GM12878 (cell line): ENCODE measurements around the gene ZNF763. TPM values are rescaled to one million over a fixed set of nuclear protein-coding genes. Genes with fewer than 3 reads are reported as not detected.
A peak's percentile ranks its signal among the peaks of the same experiment; 100 is the strongest.

Source experiments
- ATAC-seq: fragments of 200-7000 bp; cut with Tn5 transposase; 3 replicates; pipeline ENCODE4 v1.9.1; 2020; ENCODE audit warnings: mild to moderate bottlenecking, moderate library complexity
- Bru-seq: library from RNA; stranded (reverse); fragments of 400-500 nt; gene quantifications from one replicate; lab custom pipeline; 2021; lab: Mats Ljungman, UMichigan
- BruChase-seq, 2 experiments: library from RNA; stranded (reverse); fragments of 400-500 nt; gene quantifications; one replicate each; lab custom pipeline; 2021; lab: Mats Ljungman, UMichigan
- BruUV-seq: library from RNA; stranded (reverse); fragments of 400-500 nt; replicated peaks from 2 replicates; lab custom pipeline; 2021; lab: Mats Ljungman, UMichigan
- CTCF ChIA-PET: fragments of 300-600 bp; sonication (Branson Sonifier 250); formaldehyde crosslinking; extraction: SDS; loops from one replicate; lab custom pipeline; 2021; ENCODE audit warnings: inconsistent platforms; lab: Yijun Ruan, JAX
- POLR2A ChIA-PET: fragments of 350-600 bp; formaldehyde crosslinking; extraction: SDS; loops from one replicate; lab custom pipeline; 2021; ENCODE audit warnings: inconsistent platforms; lab: Charles Lee
- RAD21 ChIA-PET: fragments of 300-600 bp; sonication (Branson Sonifier 250); formaldehyde crosslinking; loops from one replicate; lab custom pipeline; 2023; ENCODE audit warnings: antibody characterized with exemption; ENCODE audit not compliant: unreplicated experiment; lab: Charles Lee
- SMC1A ChIA-PET: fragments of 300-600 bp; sonication (Branson Sonifier 250); formaldehyde crosslinking; loops from one replicate; lab custom pipeline; 2023; ENCODE audit not compliant: unreplicated experiment, uncharacterized antibody; lab: Charles Lee
- DNase-seq: peaks from one replicate; pipeline ENCODE4 v3.0.0-alpha.2; 2011; ENCODE audit warnings: low read depth, low spot score
- FAIRE-seq: peaks from 3 replicates; lab custom pipeline; 2011; peaks lifted over from hg19 to GRCh38; lab: Jason Lieb, UNC
- H2AFZ ChIP-seq: 2 replicates; pipeline ENCODE4 v1.6.0; 2011; ENCODE audit warnings: low read depth, low read length, control low read depth; ENCODE audit not compliant: control insufficient read depth
- H3K27ac ChIP-seq: 2 replicates; pipeline ENCODE4 v1.5.1; 2011; ENCODE audit warnings: control low read depth; ENCODE audit not compliant: control insufficient read depth, insufficient read depth
- H3K27me3 ChIP-seq, 2 experiments: replicated peaks in 1 of 2; 2 replicates each; pipeline versions ENCODE4 v1.6.0 to v1.6.1; 2011; ENCODE audit warnings: low read length in 1 of 2; ENCODE audit not compliant: control insufficient read depth in 2 of 2, insufficient read depth in 2 of 2
- H3K36me3 ChIP-seq, 2 experiments: 2 replicates each; pipeline ENCODE4 v1.5.1; 2011; ENCODE audit warnings: low read length in 1 of 2; ENCODE audit not compliant: control insufficient read depth in 2 of 2, insufficient read depth in 2 of 2
- H3K4me1 ChIP-seq: 2 replicates; pipeline ENCODE4 v1.6.1; 2011; ENCODE audit warnings: mild to moderate bottlenecking, low read length, moderate library complexity, mixed read lengths; ENCODE audit not compliant: control insufficient read depth, insufficient read depth
- H3K4me2 ChIP-seq: 2 replicates; pipeline ENCODE4 v1.6.0; 2011; ENCODE audit warnings: control low read depth; ENCODE audit not compliant: control insufficient read depth, insufficient read depth
- H3K4me3 ChIP-seq: fragments of 200-600 bp; sonication (generic); 2 replicates; pipeline ENCODE4 v1.5.1; 2016
- H3K79me2 ChIP-seq: 2 replicates; pipeline ENCODE4 v1.6.0; 2011; ENCODE audit warnings: low read length; ENCODE audit not compliant: control insufficient read depth, insufficient read depth
- H3K9ac ChIP-seq: 2 replicates; pipeline ENCODE4 v1.8.0; 2011; ENCODE audit warnings: low read length, control low read depth, mixed read lengths; ENCODE audit not compliant: control insufficient read depth, insufficient read depth
- H3K9me3 ChIP-seq: replicated peaks from 3 replicates; pipeline ENCODE4 v1.5.1; 2011; ENCODE audit warnings: mild to moderate bottlenecking, low read length; ENCODE audit not compliant: control insufficient read depth, insufficient read depth
- H4K20me1 ChIP-seq: 2 replicates; pipeline ENCODE4 v1.6.0; 2011; ENCODE audit not compliant: control insufficient read depth, insufficient read depth
- BHLHE40 ChIP-seq, 2 experiments: fragments of 450-650 bp in 1 of 2; IDR thresholded peaks; 2 replicates each; pipeline ENCODE4 v1.6.1; 2011 to 2017; ENCODE audit warnings: low read depth in 2 of 2, borderline replicate concordance in 1 of 2, improper control_type of control experiment in 1 of 2, low read length in 1 of 2, mild to moderate bottlenecking in 1 of 2
- CUX1 ChIP-seq: IDR thresholded peaks from 2 replicates; pipeline ENCODE4 v1.6.1; 2012; ENCODE audit warnings: improper control_type of control experiment, low read depth, low read length; ENCODE audit not compliant: insufficient replicate concordance
- EGR1 ChIP-seq, 2 experiments: IDR thresholded peaks; 1 replicate in 1 of 2; 2 replicates in 1 of 2; pipeline ENCODE4 v1.6.1; 2011 to 2012; ENCODE audit warnings: low read depth in 2 of 2, low read length in 2 of 2, borderline replicate concordance in 1 of 2, mild to moderate bottlenecking in 1 of 2, moderate library complexity in 1 of 2
- LARP7 ChIP-seq: fragments of 450-650 bp; IDR thresholded peaks from 2 replicates; pipeline ENCODE4 v1.6.1; 2017; ENCODE audit warnings: mild to moderate bottlenecking
- POLR2AphosphoS2 ChIP-seq: IDR thresholded peaks from 2 replicates; pipeline ENCODE4 v1.6.1; 2011; ENCODE audit warnings: low read depth, mild to moderate bottlenecking, low read length, improper control_type of control experiment, moderate library complexity
- POLR2AphosphoS5 ChIP-seq: IDR thresholded peaks from 2 replicates; pipeline ENCODE4 v1.6.1; 2011; ENCODE audit warnings: mild to moderate bottlenecking, low read length, inconsistent platforms
- SMARCA5 ChIP-seq: fragments of 450-650 bp; IDR thresholded peaks from 2 replicates; pipeline ENCODE4 v1.6.1; 2017; ENCODE audit warnings: mild to moderate bottlenecking
- YY1 ChIP-seq: IDR thresholded peaks from 2 replicates; pipeline ENCODE4 v1.6.1; 2011; ENCODE audit warnings: low read depth, mild to moderate bottlenecking, low read length
- WGBS: methylation state at CpG from one replicate; pipeline ENCODE4 v1.1.6; 2016; ENCODE audit warnings: low lambda C conversion rate; ENCODE audit not compliant: insufficient replicate concordance, insufficient coverage; ENCODE audit errors: missing lambda C conversion rate; 5-methylcytosine and 5-hydroxymethylcytosine counted together
- in situ Hi-C: fragments of 300-500 bp; cut with MboI; formaldehyde crosslinking; loops from 9 replicates; pipeline ENCODE4 v1.14.3; 2018; ENCODE audit warnings: mixed read lengths
- intact Hi-C: fragments of 100-400 bp; cut with micrococcal nuclease; formaldehyde crosslinking; loops from one replicate; pipeline ENCODE4 v1.14.2; 2022; ENCODE audit not compliant: unreplicated experiment
- long read RNA-seq, 2 experiments: library from polyadenylated mRNA; unstranded; transcript quantifications; one replicate each; pipeline ENCODE4 v2.0.0, GENCODE V29; 2019 to 2020
- polyA minus RNA-seq, 3 experiments: library from RNA; depleted of rRNA, polyadenylated mRNA; stranded (reverse); fragments of >200 nt; gene quantifications; 2 replicates each; pipeline ENCODE4 v1.2.3, GENCODE V29; 2011
- polyA plus RNA-seq, 11 experiments: library from polyadenylated mRNA; depleted of rRNA in 4 of 11; unstranded in 6 of 11; stranded (reverse) in 5 of 11; fragments of >200 nt; fragmentation: Nextera tagmentation in 4 of 11; fragmentation: Illumina TruSeq in 1 of 11; extraction: Ambion mirVana in 4 of 11; extraction: Trizol in 1 of 11; gene quantifications; 1 replicate in 1 of 11; 2 replicates in 10 of 11; pipeline versions ENCODE4 v1.2.1 to v1.2.3, GENCODE V29; 2011 to 2016; ENCODE audit warnings: inconsistent platforms in 2 of 11, missing spikeins in 2 of 11, low read depth in 1 of 11
- total RNA-seq, 4 experiments: library from RNA; depleted of rRNA in 3 of 4; stranded (reverse); fragments of >200 nt in 3 of 4; fragmentation: Illumina TruSeq in 1 of 4; extraction: Trizol in 1 of 4; gene quantifications; 2 replicates each; pipeline versions ENCODE4 v1.2.1 to v1.2.3, GENCODE V29; 2013 to 2021
- TF ChIP-seq, protein P1 (sequence below): fragments of 450-650 bp; IDR thresholded peaks from 2 replicates; pipeline ENCODE4 v1.6.1; 2014; ENCODE audit warnings: mild to moderate bottlenecking

Gene ZNF763
- 4.1 and 4.3 TPM in 2 replicates for total RNA-seq (2013; cell fraction: nucleolus; rRNA removed)
- 0.62 and 0.98 TPM in 2 replicates for total RNA-seq (2014; rRNA removed)
- 1.5 and 1.8 TPM in 2 replicates for total RNA-seq (2014; rRNA removed; fragmentation: Illumina TruSeq; extraction: Trizol)
- 0.66 and 1.0 TPM in 2 replicates for total RNA-seq (2021)
- 1.2 TPM for polyA plus RNA-seq (2011; ENCODE audit: low read depth)
- polyA plus RNA-seq (2011; rRNA removed) = 1.8 and 2.1 TPM in 2 replicates
- polyA plus RNA-seq (2011; cell fraction: cytosol; rRNA removed) = 0.42 and 0.85 TPM in 2 replicates
- polyA plus RNA-seq (2011; cell fraction: nucleus; rRNA removed) = 1.2 and 1.4 TPM in 2 replicates
- 1.4 and 2.3 TPM in 2 replicates for polyA plus RNA-seq (2012)
- polyA plus RNA-seq (2014; fragmentation: Illumina TruSeq; extraction: Trizol) = 1.3 and 1.6 TPM in 2 replicates
- under 1 TPM; 0.86 to 0.89 TPM for polyA plus RNA-seq (2014; fragmentation: Nextera tagmentation; extraction: Ambion mirVana)
- polyA plus RNA-seq (2014; rRNA removed) = 0.88 and 1.6 TPM in 2 replicates
- 1 to 10 TPM in 1 of 2 experiments, under 1 TPM in 1; 0.63 to 1.3 TPM for polyA plus RNA-seq (2016; fragmentation: Nextera tagmentation; extraction: Ambion mirVana)
- 1.0 and 1.5 TPM in 2 replicates for polyA minus RNA-seq (2011; rRNA and poly(A)+ RNA removed)
- polyA minus RNA-seq (2011; cell fraction: cytosol; rRNA and poly(A)+ RNA removed) = 2.5 TPM in 1 of 2 replicates, not detected in the other
- polyA minus RNA-seq (2011; cell fraction: nucleus; rRNA and poly(A)+ RNA removed) = 0.60 and 1.1 TPM in 2 replicates
- percentile 62 among the genes with signal in this experiment for Bru-seq, nascent RNA
- percentile 45 among the genes with signal in this experiment for BruChase-seq, experiment 1, labeled RNA remaining after a 6-hour chase
- percentile 48 among the genes with signal in this experiment for BruChase-seq, experiment 2, labeled RNA remaining after a 2-hour chase
- long read RNA-seq, experiment 1 = 0 reads
- long read RNA-seq, experiment 2, partial matches to known transcripts = 0 of 1 reads
- long read RNA-seq, experiment 2, other reads (novel, unspliced or antisense) = 0 of 1 reads

DNA sequence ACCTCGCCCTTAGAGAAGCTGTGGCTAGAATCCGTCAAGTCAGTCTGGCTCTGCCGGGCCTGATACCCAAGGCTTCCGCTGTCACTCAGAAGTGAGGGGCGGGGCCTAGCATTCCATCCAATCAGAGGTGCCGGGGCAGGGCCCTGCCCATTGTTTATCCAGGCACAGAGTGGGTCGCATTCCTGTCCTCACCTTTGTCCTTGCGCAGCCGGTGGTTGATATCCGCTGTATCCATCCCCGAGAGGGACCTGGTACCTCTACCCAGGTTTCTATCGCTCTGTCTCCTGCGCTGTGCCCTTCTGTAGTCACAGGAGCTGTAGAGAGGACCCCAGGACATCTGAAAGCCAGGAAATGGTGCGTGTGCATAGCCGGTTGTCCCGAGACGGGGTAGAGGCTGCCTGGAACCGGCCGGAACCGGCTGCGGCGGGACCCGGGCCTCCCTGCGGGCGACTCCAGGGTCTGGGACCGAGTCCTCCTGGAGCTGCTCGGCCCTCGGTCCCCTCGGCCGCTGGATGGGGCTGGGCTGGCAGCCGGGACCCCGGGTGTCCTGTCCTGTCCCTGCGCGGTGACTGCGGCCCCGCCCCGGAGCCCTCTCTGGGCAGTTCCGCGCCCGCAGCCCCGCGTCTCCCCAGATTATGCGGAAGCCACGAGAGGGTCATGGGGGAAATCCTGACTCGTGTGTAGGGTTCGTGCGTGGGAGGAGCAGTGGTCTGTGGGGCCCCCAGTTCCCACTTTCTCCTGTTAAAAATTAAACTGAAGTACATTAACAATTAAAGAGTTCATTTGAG is at the start of gene ZNF763:
Gene ZNF763, plus strand, starts transcription at position 183 of the 788 bp plus-strand sequence. Its CDS starts 169 bp downstream, at position 352.
- ChIA-PET SMC1A (interaction anchor here (0.6 to 4.7 kb wide), 8 partner anchors 24 to 176 kb away, joined by 3 to 54 read pairs (median 5); partner anchors contain the start of genes ZNF20, ZNF700 and ZNF878), POLR2A (interaction anchor here (0.6 to 3.1 kb wide), 5 partner anchors 24 to 389 kb away, joined by 3 to 18 read pairs (median 3); partner anchors contain the start of gene ZNF700), RAD21 (interaction anchor here (0.6 to 3.5 kb wide), 11 partner anchors 20 to 175 kb away, joined by 3 to 36 read pairs (median 9); partner anchors contain the start of genes ZNF20, ZNF491, ZNF700 and ZNF878), CTCF (interaction anchor here (0.7 to 5.7 kb wide), 15 partner anchors 19 to 435 kb away, joined by 3 to 83 read pairs (median 5); partner anchors contain the start of genes ZNF20, ZNF433, ZNF491 and ZNF700)
- Histone ChIP-seq H3K9ac (peak within 1 kb of the TSS; percentile 90), H3K9me3 (no peaks in the 10 kb centered on the region; the same call in 2 of the 3 replicates), H3K79me2 (no peaks in the 10 kb centered on the region), H2AFZ (peak within 1 kb of the TSS; percentile 97), H3K4me2 (peak within 1 kb of the TSS; percentile 94), H3K4me1 (peaks cover 7% of the 10 kb centered on the region), H3K36me3 (no peaks in the 10 kb centered on the region), H3K4me3 (peak within 1 kb of the TSS; percentile 70), H3K27me3 (no peaks in the 10 kb centered on the region), H4K20me1 (no peaks in the 10 kb centered on the region), H3K27ac (peak within 1 kb of the TSS; percentile 94)
- WGBS = under 1% methylated on average over 45 of the region's 47 CpGs
- DNase-seq = peak; percentile 79
- intact Hi-C loops = loop anchor here (1.0 kb wide), 3 partner anchors 23 to 176 kb away; partner anchors contain the start of gene ZNF700
- TSS peak; percentile 87 for BruUV-seq
- in situ Hi-C loops = loop anchor here (5.0 kb wide), 1 partner anchor 177 kb away; the partner anchor contains the start of gene ZNF20
- peak; percentile 23 for FAIRE-seq
- peak; percentile 97 for ATAC-seq
- 0 out of 2 replicates have a peak, but pooled peaks have one; percentile 5 for TF ChIP-seq YY1
- peak; percentile 90 to 92 for TF ChIP-seq BHLHE40 (IDR thresholded peaks at IDR 0.05; ENCODE audit: borderline replicate concordance in 1 of 2, low read depth in 2 of 2, low read length in 1 of 2)
- no peak for TF ChIP-seq CUX1
- peak in 1 of 2 experiments; percentile 82; a peak in 2 of 3 replicates for TF ChIP-seq EGR1 (IDR thresholded peaks at IDR 0.05; ENCODE audit: borderline replicate concordance in 1 of 2, low read depth in 2 of 2, low read length in 2 of 2)
- peak; percentile 89 for TF ChIP-seq POLR2AphosphoS5
- TF ChIP-seq, protein P1, sequence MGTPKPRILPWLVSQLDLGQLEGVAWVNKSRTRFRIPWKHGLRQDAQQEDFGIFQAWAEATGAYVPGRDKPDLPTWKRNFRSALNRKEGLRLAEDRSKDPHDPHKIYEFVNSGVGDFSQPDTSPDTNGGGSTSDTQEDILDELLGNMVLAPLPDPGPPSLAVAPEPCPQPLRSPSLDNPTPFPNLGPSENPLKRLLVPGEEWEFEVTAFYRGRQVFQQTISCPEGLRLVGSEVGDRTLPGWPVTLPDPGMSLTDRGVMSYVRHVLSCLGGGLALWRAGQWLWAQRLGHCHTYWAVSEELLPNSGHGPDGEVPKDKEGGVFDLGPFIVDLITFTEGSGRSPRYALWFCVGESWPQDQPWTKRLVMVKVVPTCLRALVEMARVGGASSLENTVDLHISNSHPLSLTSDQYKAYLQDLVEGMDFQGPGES = 0 out of 2 replicates have a peak, but pooled peaks have one; percentile 5
- TF ChIP-seq LARP7 = peak; percentile 55; the same call in 1 of the 2 replicates
- peak; percentile 66 for TF ChIP-seq SMARCA5
- peak; percentile 77 for TF ChIP-seq POLR2AphosphoS2
